A549 (cell line): ENCODE measurements around the gene PHC1. TPM values are rescaled to one million over a fixed set of nuclear protein-coding genes. Genes with fewer than 3 reads are reported as not detected.

ENCODE experiments used
- ATAC-seq, 2 experiments: fragments of 200-7000 bp in 1 of 2; fragments of >200 bp in 1 of 2; cut with Nextera tagmentation in 1 of 2; cut with Tn5 transposase in 1 of 2; 3 replicates each; pipeline versions ENCODE4 v1.8.0 to v1.9.1; 2018 to 2020; ENCODE audit warnings: mild to moderate bottlenecking in 1 of 2, moderate library complexity in 1 of 2
- CTCF ChIA-PET: fragments of 300-600 bp; sonication (Branson Sonifier 250); formaldehyde crosslinking; extraction: SDS; loops from one replicate; lab custom pipeline; 2021; ENCODE audit warnings: antibody characterized with exemption, inconsistent platforms; lab: Yijun Ruan, JAX
- POLR2A ChIA-PET: fragments of 350-600 bp; formaldehyde crosslinking; extraction: SDS; loops from one replicate; lab custom pipeline; 2021; ENCODE audit warnings: antibody characterized with exemption, inconsistent platforms; lab: Yijun Ruan, JAX
- DNase-seq, 2 experiments: peaks; one replicate each; pipeline versions ENCODE4 v3.0.0 to v3.0.0-alpha.2; 2011 to 2016; ENCODE audit warnings: low read depth in 1 of 2, low spot score in 1 of 2
- FAIRE-seq: peaks from 2 replicates; lab custom pipeline; 2011; peaks lifted over from hg19 to GRCh38; lab: Jason Lieb, UNC
- H3K27ac ChIP-seq, 2 experiments: fragments of >200 bp; sonication (Bioruptor Twin); formaldehyde crosslinking; 3 replicates each; pipeline ENCODE4 v1.5.1; 2016 to 2017
- H3K4me1 ChIP-seq: fragments of >200 bp; sonication (Bioruptor Twin); formaldehyde crosslinking; 3 replicates; pipeline ENCODE4 v1.6.1; 2016
- H3K4me2 ChIP-seq: fragments of >200 bp; sonication (Bioruptor Twin); formaldehyde crosslinking; 3 replicates; pipeline ENCODE4 v1.6.1; 2016
- H3K4me3 ChIP-seq: fragments of >200 bp; sonication (Bioruptor Twin); formaldehyde crosslinking; 3 replicates; pipeline ENCODE4 v1.5.1; 2016
- H3K9me3 ChIP-seq: fragments of >200 bp; sonication (Bioruptor Twin); formaldehyde crosslinking; 3 replicates; pipeline ENCODE4 v1.6.1; 2016
- CBX2 ChIP-seq: fragments of 200-600 bp; sonication (generic); IDR thresholded peaks from 2 replicates; pipeline ENCODE4 v1.6.1; 2016; ENCODE audit warnings: low read depth, mild to moderate bottlenecking, borderline replicate concordance
- CBX8 ChIP-seq: fragments of 200-600 bp; sonication (generic); IDR thresholded peaks from 2 replicates; pipeline ENCODE4 v1.6.1; 2016
- CEBPB ChIP-seq, 2 experiments: fragments of >200 bp in 1 of 2; sonication (Bioruptor Twin) in 1 of 2; formaldehyde crosslinking in 1 of 2; IDR thresholded peaks; 2 replicates each; pipeline ENCODE4 v1.6.1; 2012 to 2016
- CHD2 ChIP-seq: fragments of 150-350 bp; IDR thresholded peaks from 2 replicates; pipeline ENCODE4 v1.6.1; 2014; ENCODE audit warnings: low read length; ENCODE audit not compliant: partially characterized antibody
- EHF ChIP-seq: fragments of 250-450 bp; sonication (Bioruptor Pico); IDR thresholded peaks from 2 replicates; pipeline ENCODE4 v1.5.0; 2020; ENCODE audit warnings: mild to moderate bottlenecking
- EHMT2 ChIP-seq: fragments of 200-600 bp; sonication (generic); IDR thresholded peaks from 2 replicates; pipeline ENCODE4 v1.6.1; 2016; ENCODE audit warnings: antibody characterized with exemption, low read depth, mild to moderate bottlenecking, moderate library complexity
- EP300 ChIP-seq, 2 experiments: fragments of >200 bp; sonication (Bioruptor Twin); formaldehyde crosslinking; IDR thresholded peaks; 2 replicates in 1 of 2; 3 replicates in 1 of 2; pipeline ENCODE4 v1.6.1; 2016 to 2017
- ESRRA ChIP-seq: fragments of 150-350 bp; IDR thresholded peaks from 2 replicates; pipeline ENCODE4 v1.6.1; 2014; ENCODE audit warnings: mild to moderate bottlenecking, low read length, borderline replicate concordance
- FOSB ChIP-seq: fragments of 250-450 bp; sonication (Bioruptor Pico); IDR thresholded peaks from 2 replicates; pipeline ENCODE4 v1.5.0; 2020; ENCODE audit warnings: mild to moderate bottlenecking, moderate library complexity
- FOSL2 ChIP-seq, 2 experiments: fragments of 450-650 bp in 1 of 2; fragments of >200 bp in 1 of 2; sonication (Bioruptor Twin) in 1 of 2; formaldehyde crosslinking; IDR thresholded peaks; 2 replicates each; pipeline versions ENCODE4 v1.5.0 to v1.6.1; 2016 to 2020; ENCODE audit warnings: mild to moderate bottlenecking in 1 of 2, moderate library complexity in 1 of 2
- GATA3 ChIP-seq: IDR thresholded peaks from 2 replicates; pipeline ENCODE4 v1.6.1; 2012; ENCODE audit warnings: borderline replicate concordance
- HDAC2 ChIP-seq: fragments of 200-600 bp; sonication (generic); IDR thresholded peaks from 2 replicates; pipeline ENCODE4 v1.6.1; 2016
- HOXA7 ChIP-seq: fragments of 250-450 bp; sonication (Bioruptor Pico); IDR thresholded peaks from 2 replicates; pipeline ENCODE4 v1.5.0; 2020; ENCODE audit warnings: mild to moderate bottlenecking, moderate library complexity
- HOXB5 ChIP-seq: fragments of 250-450 bp; sonication (Bioruptor Pico); IDR thresholded peaks from 2 replicates; pipeline ENCODE4 v1.5.0; 2020; ENCODE audit warnings: mild to moderate bottlenecking, moderate library complexity
- JUNB ChIP-seq: fragments of >200 bp; sonication (Bioruptor Twin); formaldehyde crosslinking; IDR thresholded peaks from 2 replicates; pipeline ENCODE4 v1.6.1; 2016
- KDM1A ChIP-seq: fragments of 200-600 bp; sonication (generic); IDR thresholded peaks from 2 replicates; pipeline ENCODE4 v1.6.1; 2016; ENCODE audit warnings: low read depth, mild to moderate bottlenecking
- KDM5A ChIP-seq: fragments of 200-600 bp; sonication (generic); IDR thresholded peaks from 2 replicates; pipeline ENCODE4 v1.6.1; 2016; ENCODE audit warnings: antibody characterized with exemption, mild to moderate bottlenecking
- MAFK ChIP-seq: fragments of 450-650 bp; IDR thresholded peaks from 2 replicates; pipeline ENCODE4 v1.6.1; 2014; ENCODE audit not compliant: partially characterized antibody
- MYC ChIP-seq: IDR thresholded peaks from 2 replicates; pipeline ENCODE4 v1.6.1; 2012; ENCODE audit warnings: mild to moderate bottlenecking, inconsistent platforms, low read length, improper control_type of control experiment, borderline replicate concordance
- NFE2L2 ChIP-seq: fragments of 150-350 bp; conservative IDR thresholded peaks from 2 replicates; pipeline ENCODE4 v1.6.1; 2014; ENCODE audit warnings: low read length
- PHF8 ChIP-seq: fragments of 200-600 bp; sonication (generic); IDR thresholded peaks from 2 replicates; pipeline ENCODE4 v1.6.1; 2016; ENCODE audit warnings: low read depth, mild to moderate bottlenecking, antibody characterized with exemption, moderate library complexity, borderline replicate concordance
- RAD21 ChIP-seq, 2 experiments: fragments of >200 bp in 1 of 2; sonication (Bioruptor Twin) in 1 of 2; formaldehyde crosslinking in 1 of 2; IDR thresholded peaks in 1 of 2; conservative IDR thresholded peaks in 1 of 2; 2 replicates in 1 of 2; 3 replicates in 1 of 2; pipeline ENCODE4 v1.6.1; 2012 to 2018; ENCODE audit warnings: inconsistent platforms in 1 of 2
- RNF2 ChIP-seq: fragments of 200-600 bp; sonication (generic); IDR thresholded peaks from 2 replicates; pipeline ENCODE4 v1.6.1; 2016; ENCODE audit warnings: low read depth, mild to moderate bottlenecking, antibody characterized with exemption, moderate library complexity, borderline replicate concordance
- SMC3 ChIP-seq: fragments of >200 bp; sonication (Bioruptor Twin); formaldehyde crosslinking; IDR thresholded peaks from 3 replicates; pipeline ENCODE4 v1.6.1; 2018; ENCODE audit warnings: inconsistent platforms
- SREBF2 ChIP-seq: fragments of 450-650 bp; IDR thresholded peaks from 2 replicates; pipeline ENCODE4 v1.6.1; 2014; ENCODE audit warnings: mild to moderate bottlenecking, moderate library complexity
- TP53 ChIP-seq: fragments of 250-450 bp; sonication (Bioruptor Pico); IDR thresholded peaks from 2 replicates; pipeline ENCODE4 v1.5.0; 2021; ENCODE audit warnings: mild to moderate bottlenecking, moderate library complexity
- WGBS: methylation state at CpG from one replicate; pipeline ENCODE4 v1.1.6; 2017; ENCODE audit errors: missing lambda C conversion rate; 5-methylcytosine and 5-hydroxymethylcytosine counted together
- polyA plus RNA-seq, 4 experiments: library from polyadenylated mRNA; depleted of rRNA in 3 of 4; stranded (reverse); fragments of >200 nt; fragmentation: RNase III in 1 of 4; extraction: RNeasy Plus Mini Kit Qiagen cat#74134 plus additional on column Dnase treatment in 1 of 4; gene quantifications; 2 replicates in 3 of 4; 3 replicates in 1 of 4; pipeline ENCODE4 v1.2.3, GENCODE V29; 2011 to 2017
- TF ChIP-seq, protein P1 (sequence below): fragments of >200 bp; sonication (Bioruptor Twin); formaldehyde crosslinking; IDR thresholded peaks from 2 replicates; pipeline ENCODE4 v1.6.1; 2016
- TF ChIP-seq, protein P2 (sequence below): fragments of 200-600 bp; sonication (generic); IDR thresholded peaks from 2 replicates; pipeline ENCODE4 v1.6.1; 2016; ENCODE audit warnings: antibody characterized with exemption, mild to moderate bottlenecking, moderate library complexity
- TF ChIP-seq, protein P3 (sequence below): fragments of 250-450 bp; sonication (Bioruptor Pico); IDR thresholded peaks from 2 replicates; pipeline ENCODE4 v1.5.0; 2020; ENCODE audit warnings: low read depth, mild to moderate bottlenecking, moderate library complexity
- TF ChIP-seq, protein P4 (sequence below): IDR thresholded peaks from 2 replicates; pipeline ENCODE4 v1.6.1; 2012; ENCODE audit warnings: low read depth, borderline replicate concordance
- TF ChIP-seq, protein P5 (sequence below): fragments of >200 bp; sonication (Bioruptor Twin); formaldehyde crosslinking; IDR thresholded peaks from 3 replicates; pipeline ENCODE4 v1.5.1; 2016
- TF ChIP-seq, protein P6 (sequence below): fragments of 150-350 bp; IDR thresholded peaks from 2 replicates; pipeline ENCODE4 v1.6.1; 2014; ENCODE audit warnings: low read depth, mild to moderate bottlenecking, low read length

Gene PHC1
- polyA plus RNA-seq, 2 of the 4 experiments (the other 2 are of a cell fraction), result 11.2 to 26.5 TPM

DNA sequence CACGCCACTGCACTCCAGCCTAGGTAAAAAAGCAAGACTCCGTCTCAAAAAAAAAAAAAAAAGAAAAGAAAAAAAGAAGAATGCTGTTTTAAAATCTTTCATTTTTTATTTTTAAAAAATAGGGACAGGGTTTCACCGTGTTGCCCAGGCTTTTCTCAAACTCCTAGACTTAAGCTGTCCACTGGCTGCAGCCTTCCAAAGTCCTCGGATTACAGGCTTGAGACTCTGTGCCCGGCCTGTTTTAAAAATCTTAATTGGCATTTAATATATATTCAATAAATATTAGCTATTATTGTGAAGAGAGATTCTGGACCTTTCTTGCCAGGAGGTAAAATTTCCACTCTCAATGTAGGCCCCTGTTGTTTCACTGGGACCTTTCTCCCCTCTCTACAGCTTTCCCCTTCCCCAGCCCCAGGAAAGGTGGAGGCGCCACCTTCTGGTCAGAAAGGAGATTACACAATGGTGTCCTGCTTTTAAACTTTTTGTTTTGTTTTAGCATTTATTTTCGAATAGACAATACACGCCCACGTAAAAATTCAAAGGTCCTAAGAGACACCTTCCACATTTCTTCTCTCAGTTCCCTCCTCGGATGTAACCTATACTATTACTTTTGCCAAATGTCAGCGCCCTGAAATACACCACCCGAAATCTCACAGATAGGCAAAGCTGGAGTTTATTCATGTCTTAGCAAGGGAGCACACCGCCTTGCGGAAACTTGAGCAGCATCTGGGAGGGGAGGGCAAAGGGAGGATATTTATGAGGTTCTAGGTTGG lies 23.8 kb upstream of the PHC1 start:
- H3K4me2 ChIP-seq, result peak overlapping the region; percentile 69
- FAIRE-seq, result no peak

DNA sequence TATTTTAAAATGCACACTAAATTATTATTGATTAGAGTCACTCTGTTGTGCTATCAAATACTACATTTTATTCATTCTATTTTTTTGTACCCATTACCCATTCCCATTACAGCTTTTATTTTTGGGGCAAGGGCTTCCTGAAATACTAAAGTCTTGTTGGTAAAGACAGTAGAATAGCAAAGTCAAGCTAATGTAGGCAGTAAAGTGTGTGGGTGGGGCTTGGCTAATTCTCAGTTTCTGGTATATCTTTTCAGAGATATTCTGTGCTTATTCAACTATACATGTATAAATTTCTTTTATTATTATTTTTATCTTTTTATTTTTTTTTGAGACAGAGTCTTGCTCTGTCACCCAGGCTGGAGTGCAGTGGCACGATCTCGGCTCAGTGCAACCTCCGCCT lies 22.3 kb upstream of the PHC1 start:
- H3K9me3 ChIP-seq, result no peaks in the 10 kb centered on the region
- no peak overlapping the region for H3K27ac ChIP-seq
- POLR2A ChIA-PET, result no interaction called here
- no peaks in the 10 kb centered on the region for H3K4me1 ChIP-seq
- DNase-seq, result no peak
- 83% methylated on average over 3 of the region's 3 CpGs for WGBS
- H3K4me3 ChIP-seq, result no peak overlapping the region
- FAIRE-seq, result no peak
- no peak for TF ChIP-seq MYC
- TF ChIP-seq HDAC2, result no peak
- TF ChIP-seq, protein P1, sequence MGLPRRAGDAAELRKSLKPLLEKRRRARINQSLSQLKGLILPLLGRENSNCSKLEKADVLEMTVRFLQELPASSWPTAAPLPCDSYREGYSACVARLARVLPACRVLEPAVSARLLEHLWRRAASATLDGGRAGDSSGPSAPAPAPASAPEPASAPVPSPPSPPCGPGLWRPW, result no peak
- TF ChIP-seq EHF, result no peak
- TF ChIP-seq EP300 (IDR thresholded peaks at IDR 0.05), result no peak
- no peak for TF ChIP-seq GATA3
- no peak for TF ChIP-seq CHD2
- TF ChIP-seq CEBPB (IDR thresholded peaks at IDR 0.05), result no peak
- no peak for TF ChIP-seq NFE2L2
- no peak for TF ChIP-seq CBX2
- TF ChIP-seq, protein P2, sequence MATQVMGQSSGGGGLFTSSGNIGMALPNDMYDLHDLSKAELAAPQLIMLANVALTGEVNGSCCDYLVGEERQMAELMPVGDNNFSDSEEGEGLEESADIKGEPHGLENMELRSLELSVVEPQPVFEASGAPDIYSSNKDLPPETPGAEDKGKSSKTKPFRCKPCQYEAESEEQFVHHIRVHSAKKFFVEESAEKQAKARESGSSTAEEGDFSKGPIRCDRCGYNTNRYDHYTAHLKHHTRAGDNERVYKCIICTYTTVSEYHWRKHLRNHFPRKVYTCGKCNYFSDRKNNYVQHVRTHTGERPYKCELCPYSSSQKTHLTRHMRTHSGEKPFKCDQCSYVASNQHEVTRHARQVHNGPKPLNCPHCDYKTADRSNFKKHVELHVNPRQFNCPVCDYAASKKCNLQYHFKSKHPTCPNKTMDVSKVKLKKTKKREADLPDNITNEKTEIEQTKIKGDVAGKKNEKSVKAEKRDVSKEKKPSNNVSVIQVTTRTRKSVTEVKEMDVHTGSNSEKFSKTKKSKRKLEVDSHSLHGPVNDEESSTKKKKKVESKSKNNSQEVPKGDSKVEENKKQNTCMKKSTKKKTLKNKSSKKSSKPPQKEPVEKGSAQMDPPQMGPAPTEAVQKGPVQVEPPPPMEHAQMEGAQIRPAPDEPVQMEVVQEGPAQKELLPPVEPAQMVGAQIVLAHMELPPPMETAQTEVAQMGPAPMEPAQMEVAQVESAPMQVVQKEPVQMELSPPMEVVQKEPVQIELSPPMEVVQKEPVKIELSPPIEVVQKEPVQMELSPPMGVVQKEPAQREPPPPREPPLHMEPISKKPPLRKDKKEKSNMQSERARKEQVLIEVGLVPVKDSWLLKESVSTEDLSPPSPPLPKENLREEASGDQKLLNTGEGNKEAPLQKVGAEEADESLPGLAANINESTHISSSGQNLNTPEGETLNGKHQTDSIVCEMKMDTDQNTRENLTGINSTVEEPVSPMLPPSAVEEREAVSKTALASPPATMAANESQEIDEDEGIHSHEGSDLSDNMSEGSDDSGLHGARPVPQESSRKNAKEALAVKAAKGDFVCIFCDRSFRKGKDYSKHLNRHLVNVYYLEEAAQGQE, result no peak
- TF ChIP-seq, all 56 proteins: peak for 0
- H3K4me2 ChIP-seq, result no peak overlapping the region
- CTCF ChIA-PET, result interaction anchor here (0.6 to 3.2 kb wide), 4 partner anchors 12 to 215 kb away, joined by 3 to 45 read pairs (median 13); no protein-coding TSS in a partner anchor
- no peak for ATAC-seq

More for the DNA sequence above, 23.8 kb upstream of the PHC1 start:
- POLR2A ChIA-PET, result no interaction called here
- 27% methylated on average over 14 of the region's 14 CpGs for WGBS
- ATAC-seq (peak; percentile 82 to 93), DNase-seq (peak; percentile 51 to 66)
- no peak for TF ChIP-seq EHMT2
- TF ChIP-seq SMC3, result peak; percentile 89
- TF ChIP-seq CBX8, result no peak
- TF ChIP-seq, protein P3, sequence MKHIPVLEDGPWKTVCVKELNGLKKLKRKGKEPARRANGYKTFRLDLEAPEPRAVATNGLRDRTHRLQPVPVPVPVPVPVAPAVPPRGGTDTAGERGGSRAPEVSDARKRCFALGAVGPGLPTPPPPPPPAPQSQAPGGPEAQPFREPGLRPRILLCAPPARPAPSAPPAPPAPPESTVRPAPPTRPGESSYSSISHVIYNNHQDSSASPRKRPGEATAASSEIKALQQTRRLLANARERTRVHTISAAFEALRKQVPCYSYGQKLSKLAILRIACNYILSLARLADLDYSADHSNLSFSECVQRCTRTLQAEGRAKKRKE (CRISPR knock-in tag), result no peak
- no peak for TF ChIP-seq FOSL2 (IDR thresholded peaks at IDR 0.05)
- TF ChIP-seq FOSL2 (CRISPR knock-in tag; IDR thresholded peaks at IDR 0.05), result no peak
- TF ChIP-seq FOSB, result no peak
- TF ChIP-seq EHF, result no peak
- TF ChIP-seq PHF8, result no peak
- TF ChIP-seq, protein P4, sequence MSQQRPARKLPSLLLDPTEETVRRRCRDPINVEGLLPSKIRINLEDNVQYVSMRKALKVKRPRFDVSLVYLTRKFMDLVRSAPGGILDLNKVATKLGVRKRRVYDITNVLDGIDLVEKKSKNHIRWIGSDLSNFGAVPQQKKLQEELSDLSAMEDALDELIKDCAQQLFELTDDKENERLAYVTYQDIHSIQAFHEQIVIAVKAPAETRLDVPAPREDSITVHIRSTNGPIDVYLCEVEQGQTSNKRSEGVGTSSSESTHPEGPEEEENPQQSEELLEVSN, result no peak
- no peak for TF ChIP-seq HOXB5
- TF ChIP-seq MAFK, result no peak
- TF ChIP-seq KDM5A, result no peak
- TF ChIP-seq TP53, result no peak
- TF ChIP-seq RNF2, result no peak
- no peak for TF ChIP-seq ESRRA
- TF ChIP-seq SREBF2, result no peak
- no peak for TF ChIP-seq KDM1A
- no peak for TF ChIP-seq HOXA7 (CRISPR knock-in tag)
- TF ChIP-seq, protein P5, sequence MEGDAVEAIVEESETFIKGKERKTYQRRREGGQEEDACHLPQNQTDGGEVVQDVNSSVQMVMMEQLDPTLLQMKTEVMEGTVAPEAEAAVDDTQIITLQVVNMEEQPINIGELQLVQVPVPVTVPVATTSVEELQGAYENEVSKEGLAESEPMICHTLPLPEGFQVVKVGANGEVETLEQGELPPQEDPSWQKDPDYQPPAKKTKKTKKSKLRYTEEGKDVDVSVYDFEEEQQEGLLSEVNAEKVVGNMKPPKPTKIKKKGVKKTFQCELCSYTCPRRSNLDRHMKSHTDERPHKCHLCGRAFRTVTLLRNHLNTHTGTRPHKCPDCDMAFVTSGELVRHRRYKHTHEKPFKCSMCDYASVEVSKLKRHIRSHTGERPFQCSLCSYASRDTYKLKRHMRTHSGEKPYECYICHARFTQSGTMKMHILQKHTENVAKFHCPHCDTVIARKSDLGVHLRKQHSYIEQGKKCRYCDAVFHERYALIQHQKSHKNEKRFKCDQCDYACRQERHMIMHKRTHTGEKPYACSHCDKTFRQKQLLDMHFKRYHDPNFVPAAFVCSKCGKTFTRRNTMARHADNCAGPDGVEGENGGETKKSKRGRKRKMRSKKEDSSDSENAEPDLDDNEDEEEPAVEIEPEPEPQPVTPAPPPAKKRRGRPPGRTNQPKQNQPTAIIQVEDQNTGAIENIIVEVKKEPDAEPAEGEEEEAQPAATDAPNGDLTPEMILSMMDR, result peak; percentile 96
- no peak for TF ChIP-seq JUNB
- TF ChIP-seq EP300 (IDR thresholded peaks at IDR 0.05), result no peak
- TF ChIP-seq CEBPB (IDR thresholded peaks at IDR 0.05), result peak in 1 of 2 experiments; percentile 74; a peak in 2 of 4 replicates
- TF ChIP-seq, protein P6, sequence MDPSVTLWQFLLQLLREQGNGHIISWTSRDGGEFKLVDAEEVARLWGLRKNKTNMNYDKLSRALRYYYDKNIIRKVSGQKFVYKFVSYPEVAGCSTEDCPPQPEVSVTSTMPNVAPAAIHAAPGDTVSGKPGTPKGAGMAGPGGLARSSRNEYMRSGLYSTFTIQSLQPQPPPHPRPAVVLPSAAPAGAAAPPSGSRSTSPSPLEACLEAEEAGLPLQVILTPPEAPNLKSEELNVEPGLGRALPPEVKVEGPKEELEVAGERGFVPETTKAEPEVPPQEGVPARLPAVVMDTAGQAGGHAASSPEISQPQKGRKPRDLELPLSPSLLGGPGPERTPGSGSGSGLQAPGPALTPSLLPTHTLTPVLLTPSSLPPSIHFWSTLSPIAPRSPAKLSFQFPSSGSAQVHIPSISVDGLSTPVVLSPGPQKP, result no peak
- TF ChIP-seq RAD21 (conservative IDR thresholded peaks at IDR 0.05 in 1 of 2, IDR thresholded peaks at IDR 0.05 in 1 of 2), result peak; percentile 79 to 82
- Histone ChIP-seq H3K4me3 (peak overlapping the region; percentile 42), H3K9me3 (no peaks in the 10 kb centered on the region), H3K27ac (peak overlapping the region in 1 of 2 experiments; percentile 44; a peak in 2 of 6 replicates), H3K4me1 (no peaks in the 10 kb centered on the region)
- CTCF ChIA-PET, result interaction anchor here (0.6 to 4.2 kb wide), 73 partner anchors 9 to 1594 kb away, joined by 3 to 60 read pairs (median 4); partner anchors contain the start of genes AICDA, CLEC4E, M6PR and MFAP5
